ENCODE results near the gene TEX26.

TEX26 gene

GRCh38 chr13:30932481-30933353 lies at the start of gene TEX26:
Gene TEX26, plus strand, starts transcription at chr13:30932656. Its CDS starts 60 bp downstream, at chr13:30932716.
- no peak for DNase-seq

- DNase-seq = no peak
These were observed 49.3 kb upstream of the TEX26 start for GRCh38 chr13:30882996-30883766.

DNA sequence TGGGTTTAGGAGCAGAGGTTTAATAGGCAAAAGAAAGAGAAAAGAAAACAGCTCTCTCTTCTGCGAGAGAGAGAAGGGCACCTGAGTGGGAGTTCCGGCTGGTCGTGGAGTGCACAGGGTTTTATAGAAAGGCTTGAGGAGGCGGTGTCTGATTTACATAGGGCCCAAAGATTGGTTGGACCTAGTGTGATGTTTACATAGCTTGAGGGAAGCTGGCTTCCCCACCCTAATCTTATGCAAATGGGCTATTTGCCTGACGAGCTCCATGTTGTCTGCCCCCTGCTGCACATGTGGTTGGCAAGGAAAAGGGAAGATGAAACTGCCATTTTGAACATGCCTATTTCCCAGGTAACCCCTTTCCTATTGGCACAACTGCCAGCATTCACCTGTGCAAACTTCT lies 47.9 kb upstream of the TEX26 start:
- DNase-seq = no peak

GRCh38 chr13:30889196-30889690 lies 43.2 kb upstream of the TEX26 start:
- no peak for DNase-seq

GRCh38 chr13:30892966-30893365 lies 39.5 kb upstream of the TEX26 start:
- no peak for DNase-seq

DNA sequence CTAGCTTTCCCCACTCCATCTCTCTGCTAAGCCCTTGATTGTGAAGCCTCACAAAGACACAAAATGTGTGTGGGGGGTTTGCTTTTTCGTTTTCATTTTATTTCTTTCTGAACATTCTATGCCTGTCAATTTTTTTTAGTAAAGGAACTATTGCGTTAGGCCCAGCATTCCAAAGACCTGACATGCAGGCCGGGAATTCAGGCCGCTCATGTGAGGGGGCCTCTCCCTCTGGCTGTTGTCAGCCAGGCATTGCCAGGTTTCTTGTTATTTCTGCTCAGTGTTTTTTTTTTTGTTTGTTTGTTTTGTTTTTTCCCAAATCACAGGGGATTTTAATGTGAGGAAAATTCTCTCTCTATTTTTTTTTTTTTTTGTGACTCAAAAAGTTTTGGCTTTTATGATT lies 36.7 kb upstream of the TEX26 start:
- DNase-seq = no peak

GRCh38 chr13:30898070-30898469 lies 34.4 kb upstream of the TEX26 start:
- DNase-seq = no peak

GRCh38 chr13:30898678-30899241 lies 33.7 kb upstream of the TEX26 start:
- no peak for DNase-seq

GRCh38 chr13:30900436-30900835 lies 32.0 kb upstream of the TEX26 start:
- DNase-seq = no peak

GRCh38 chr13:30900952-30901749 lies 31.3 kb upstream of the TEX26 start:
- DNase-seq = no peak

DNA sequence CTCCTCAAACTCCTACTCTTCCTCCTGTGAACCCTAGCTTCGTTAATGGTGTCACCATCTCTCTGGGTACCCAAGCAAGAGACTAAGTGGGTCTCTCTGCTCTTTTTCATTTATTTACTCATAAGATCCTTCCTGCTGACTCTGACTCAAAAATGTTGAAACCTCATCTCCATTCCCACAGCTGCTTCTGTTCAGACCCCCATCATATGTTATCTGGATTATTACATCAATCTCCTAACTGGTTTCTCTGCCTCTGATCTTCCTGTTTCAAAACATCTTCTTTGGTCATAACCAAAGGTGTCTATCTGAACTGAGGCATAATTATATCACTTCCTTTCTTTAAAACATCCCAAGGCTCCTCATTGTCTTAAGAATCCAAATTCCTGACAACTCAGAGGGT lies 28.4 kb upstream of the TEX26 start:
- no peak for DNase-seq

DNA sequence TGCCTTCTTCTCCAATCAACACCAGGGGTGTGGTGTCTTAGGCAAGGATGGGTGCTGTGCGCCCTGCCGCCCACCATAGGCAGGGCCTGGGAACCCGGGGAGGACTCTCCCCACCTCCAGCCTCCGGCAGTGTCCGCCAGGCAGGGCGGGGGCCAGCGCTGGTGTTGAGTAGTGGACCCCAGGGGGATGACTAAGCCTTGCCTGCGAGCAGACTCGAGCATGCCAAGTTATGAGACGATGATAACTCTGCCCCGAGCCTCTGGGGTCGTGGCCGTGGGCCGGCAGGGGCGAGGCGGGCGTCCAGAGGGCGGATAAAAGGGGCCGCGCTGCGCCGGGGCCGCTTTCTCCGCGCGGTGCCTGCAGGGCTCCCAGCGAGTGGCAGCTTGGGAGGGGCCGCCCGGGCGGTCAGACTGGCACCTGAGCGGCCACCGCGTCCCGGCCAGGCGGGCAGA lies 26.5 kb upstream of the TEX26 start, which contains the start of gene MEDAG:
TSS of gene MEDAG (plus strand) at position 340 of the 452 bp plus-strand sequence. CDS start 245 bp downstream, outside the sequence.
- DNase-seq = no peak

- DNase-seq = no peak
These were observed 25.9 kb upstream of the TEX26 start for GRCh38 chr13:30906411-30907051.

GRCh38 chr13:30907121-30907861 lies 25.2 kb upstream of the TEX26 start:
- no peak for DNase-seq

- DNase-seq = no peak
These were observed 24.0 kb upstream of the TEX26 start for GRCh38 chr13:30908416-30908980.

GRCh38 chr13:30910676-30911075 lies 21.8 kb upstream of the TEX26 start:
- DNase-seq = no peak

GRCh38 chr13:30915691-30916541 lies 16.5 kb upstream of the TEX26 start:
- no peak for DNase-seq

- no peak for DNase-seq
These were observed 15.5 kb upstream of the TEX26 start for GRCh38 chr13:30916991-30917390.

GRCh38 chr13:30918662-30919405 lies 13.6 kb upstream of the TEX26 start:
- no peak for DNase-seq
